Pons (tissue), 1 donor: ENCODE measurements around the gene BTBD7.

ENCODE experiments used
- DNase-seq: peaks from one replicate; pipeline ENCODE4 v3.0.0-alpha.2; 2016; ENCODE audit warnings: low spot score

BTBD7 gene

DNA sequence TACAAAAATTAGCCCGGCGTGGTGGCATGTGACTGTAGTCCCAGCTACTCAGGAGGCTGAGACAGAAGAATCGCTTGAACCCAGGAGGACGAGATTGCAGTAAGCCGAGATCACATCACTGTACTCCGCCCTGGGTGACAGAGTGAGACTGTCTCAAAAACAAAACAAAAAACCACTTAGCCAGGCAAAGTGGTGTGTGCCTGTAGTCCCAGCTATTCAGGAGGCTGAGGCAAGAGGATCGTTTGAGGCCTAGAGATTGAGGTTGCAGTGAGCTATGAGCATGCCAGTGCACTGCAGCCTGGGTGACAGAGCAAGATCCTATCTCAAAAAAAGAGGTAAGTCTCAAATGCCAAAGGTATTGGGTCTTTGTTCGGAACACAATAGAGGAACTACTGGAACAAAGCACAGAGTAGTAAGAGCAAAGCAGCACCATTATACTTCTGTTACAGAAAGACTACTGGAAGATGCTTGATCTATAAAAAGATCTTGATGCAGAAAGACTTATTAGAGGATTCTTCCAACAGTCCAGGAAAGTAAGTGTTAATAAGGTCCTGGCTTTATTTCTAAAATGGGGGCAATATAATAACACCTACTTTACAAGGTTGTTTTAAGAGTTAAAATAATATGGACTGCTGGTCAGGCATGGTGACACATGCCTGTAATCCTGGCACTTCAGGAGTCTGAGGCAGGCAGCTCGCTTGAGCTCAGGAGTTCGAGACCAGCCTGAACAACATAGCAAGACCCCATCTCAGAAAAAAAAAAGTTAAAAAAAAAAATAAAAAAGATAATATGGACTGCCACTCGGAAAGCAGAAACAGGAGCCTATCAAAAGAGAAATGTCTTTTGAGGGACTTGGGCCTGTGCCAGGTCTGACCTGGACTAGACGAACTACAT lies 29.9 kb downstream of the BTBD7 start:
- DNase-seq = no peak

GRCh38 chr14:93301821-93302447 lies 30.9 kb downstream of the BTBD7 start:
- DNase-seq = no peak

- no peak for DNase-seq
These were observed 33.0 kb downstream of the BTBD7 start for GRCh38 chr14:93299866-93300265.

DNA sequence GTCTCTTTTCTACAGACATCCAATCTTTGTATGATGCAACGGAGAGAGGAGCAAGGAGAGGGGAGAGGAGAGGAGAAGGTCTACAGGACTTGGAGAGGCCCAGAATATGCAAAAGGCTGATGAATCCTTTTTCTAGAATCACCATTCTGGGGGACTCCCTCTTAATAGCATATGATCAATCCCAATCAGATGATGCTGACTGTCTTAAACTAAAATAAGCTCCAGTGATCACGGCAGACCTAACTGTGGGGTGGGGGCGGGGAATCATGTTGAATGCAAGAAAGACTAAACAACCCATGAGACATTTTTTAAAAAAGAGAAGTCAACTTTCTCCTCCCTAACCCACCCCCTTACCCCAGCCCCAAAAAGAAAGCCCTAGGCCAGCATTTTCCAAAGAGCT lies 33.4 kb downstream of the BTBD7 start:
- DNase-seq = no peak

GRCh38 chr14:93295541-93296220 lies 37.2 kb downstream of the BTBD7 start:
- no peak for DNase-seq

GRCh38 chr14:93286212-93286890 lies 46.5 kb downstream of the BTBD7 start:
- no peak for DNase-seq

DNA sequence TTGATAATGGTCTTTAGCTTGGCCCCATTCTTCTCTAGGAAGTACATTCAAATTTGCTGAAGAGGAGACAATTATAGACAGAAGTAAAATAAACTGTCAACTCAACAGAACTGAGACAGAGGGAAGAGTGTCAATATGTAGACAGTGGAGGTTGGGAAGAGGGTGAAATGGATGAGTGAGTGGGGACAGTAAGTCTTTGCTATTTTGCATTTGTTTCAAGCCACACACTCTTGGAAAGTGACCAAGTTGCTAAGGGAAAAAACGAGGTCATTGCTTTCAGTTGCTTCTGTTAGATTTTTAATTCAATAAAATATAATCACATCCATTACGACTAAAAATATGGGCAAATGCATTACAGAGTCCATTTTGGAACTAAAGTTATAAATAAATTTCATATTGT lies 47.8 kb downstream of the BTBD7 start:
- peak; percentile 25 for DNase-seq

DNA sequence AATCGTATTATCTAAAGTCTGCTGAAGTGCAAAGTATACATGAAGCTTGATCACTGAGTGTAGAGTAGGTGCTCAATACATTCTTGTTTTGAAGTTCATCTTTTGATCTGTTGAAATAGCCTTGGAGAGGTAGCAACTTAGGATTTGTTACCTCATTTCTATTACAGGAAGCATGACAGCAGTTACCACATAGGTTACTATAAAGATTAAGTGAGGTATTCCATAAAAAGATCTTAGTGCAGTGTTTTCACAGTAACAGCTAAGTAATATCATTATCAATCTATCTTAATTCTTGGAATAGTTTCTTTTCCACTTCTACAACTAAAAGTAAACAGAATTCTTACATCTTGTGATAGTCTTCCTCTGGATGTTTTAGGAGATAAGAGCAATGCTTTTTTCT lies 50.9 kb downstream of the BTBD7 start:
- no peak for DNase-seq

GRCh38 chr14:93280743-93281142 lies 52.1 kb downstream of the BTBD7 start:
- no peak for DNase-seq

DNA sequence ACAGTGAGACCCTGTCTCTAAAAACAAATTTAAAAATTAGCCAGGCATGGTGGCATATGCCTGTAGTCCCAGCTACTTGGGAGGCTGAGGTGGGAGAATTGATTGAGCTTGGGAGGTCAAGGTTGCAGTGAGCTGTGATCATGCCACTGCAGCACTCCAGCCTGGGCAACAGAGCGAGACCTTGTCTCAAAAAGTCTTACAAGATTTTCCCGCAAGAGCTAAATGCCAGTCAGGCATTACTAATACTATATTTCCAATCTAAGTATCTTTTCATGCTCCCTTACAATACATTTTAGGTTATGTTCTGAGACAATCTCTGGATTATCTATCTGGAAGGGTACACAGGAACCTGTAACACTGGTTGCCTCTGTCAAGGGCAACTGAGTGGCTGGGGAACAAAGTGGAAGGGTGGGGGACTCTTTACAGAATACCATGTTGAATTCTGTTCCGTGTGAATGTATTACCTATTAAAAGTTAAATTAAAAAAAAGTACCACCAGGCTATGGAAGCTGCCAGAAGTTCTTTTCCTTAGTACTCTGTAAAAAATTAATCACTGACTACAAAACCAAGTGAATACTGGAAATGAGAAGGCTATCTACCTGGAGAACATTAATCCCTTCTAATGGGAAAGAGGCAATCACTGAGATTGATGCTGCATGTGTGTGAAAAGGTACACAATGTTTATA lies 56.7 kb downstream of the BTBD7 start:
- no peak for DNase-seq

GRCh38 chr14:93274055-93274806 lies 58.6 kb downstream of the BTBD7 start:
- DNase-seq = no peak

DNA sequence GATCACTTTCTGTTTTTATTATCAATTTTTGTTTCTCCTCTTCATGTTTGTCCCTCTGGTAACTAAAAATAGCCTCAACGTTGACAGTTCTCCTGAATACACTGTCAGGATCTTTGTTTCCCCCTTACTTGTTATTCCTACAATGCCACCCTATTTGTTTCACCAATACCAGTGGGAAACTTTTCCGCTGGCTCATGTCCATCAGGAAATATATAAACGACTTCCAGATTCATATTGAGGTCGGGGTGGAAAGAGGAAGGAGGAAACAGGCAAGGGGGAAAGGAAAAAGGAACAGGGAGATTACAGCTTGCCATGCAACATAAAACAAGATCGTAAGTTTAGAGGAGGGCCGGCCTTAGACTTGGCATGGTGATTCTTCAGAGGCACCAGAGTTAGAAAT lies 61.7 kb downstream of the BTBD7 start:
- peak; percentile 43 for DNase-seq

- DNase-seq = peak; percentile 92
These were observed 63.3 kb downstream of the BTBD7 start for GRCh38 chr14:93269341-93270068.

DNA sequence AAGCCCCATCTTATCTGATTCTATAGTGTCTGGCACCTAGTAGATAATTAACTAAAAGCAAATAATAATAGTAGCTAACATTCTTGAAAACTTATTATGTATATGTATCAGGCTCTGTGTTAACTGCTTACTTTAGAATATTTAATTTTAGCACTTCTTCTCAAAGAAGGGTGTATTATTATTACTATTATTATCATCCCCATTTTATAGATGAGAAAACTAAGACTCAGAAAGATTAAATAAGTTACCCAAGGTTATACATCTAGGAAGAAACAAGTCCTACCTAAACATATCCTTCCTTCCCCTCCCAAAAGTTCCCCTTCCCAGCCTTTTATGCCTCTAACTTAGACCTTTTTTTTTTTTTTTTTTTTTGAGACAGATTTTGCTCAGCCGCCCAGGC lies 64.4 kb downstream of the BTBD7 start:
- no peak for DNase-seq

- no peak for DNase-seq
These were observed 65.6 kb downstream of the BTBD7 start for GRCh38 chr14:93267149-93267711.

GRCh38 chr14:93266127-93266526 lies 66.7 kb downstream of the BTBD7 start:
- DNase-seq = no peak

DNA sequence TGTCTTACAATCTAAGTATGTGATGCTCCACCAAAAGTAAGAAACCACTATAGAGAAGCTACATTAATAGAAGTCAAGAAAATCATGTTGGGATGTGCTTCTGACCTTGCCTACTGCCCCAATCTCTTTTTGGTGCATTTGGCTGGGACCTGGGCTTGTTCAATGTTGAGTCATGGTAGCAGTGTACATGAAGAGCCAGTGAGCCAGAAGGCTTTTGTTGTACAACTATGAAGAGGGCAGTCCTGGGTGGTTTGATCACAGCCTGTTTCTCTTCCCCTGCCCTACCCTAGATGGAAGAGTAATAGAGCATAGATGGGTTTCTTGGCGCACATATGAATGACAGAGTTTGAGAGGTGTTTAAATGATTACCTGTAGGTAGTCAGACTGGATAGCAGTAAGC lies 69.4 kb downstream of the BTBD7 start:
- DNase-seq = no peak

DNA sequence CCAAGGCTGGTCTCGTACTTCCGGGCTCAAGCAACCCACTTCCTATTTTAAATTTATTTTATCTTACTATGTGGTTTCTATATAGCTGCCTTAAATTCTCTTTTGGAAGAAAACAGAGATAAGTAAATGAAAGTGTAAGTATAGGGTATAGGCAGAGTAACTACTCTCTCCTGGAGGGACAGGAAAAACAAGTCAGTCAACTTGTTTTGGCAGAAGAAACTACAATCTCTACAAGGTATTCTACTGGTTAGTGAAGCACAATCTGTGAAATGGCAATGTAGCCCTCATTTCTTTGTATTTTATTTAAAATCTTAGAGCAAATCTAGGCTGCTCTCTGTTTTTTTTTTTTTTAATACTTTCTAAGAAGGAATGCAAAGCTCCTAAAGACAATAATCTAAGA lies 70.4 kb downstream of the BTBD7 start:
- no peak for DNase-seq

- no peak for DNase-seq
These were observed 83.6 kb downstream of the BTBD7 start for GRCh38 chr14:93249128-93249831.
